GM18499 (cell line): ENCODE measurements around the gene ANKRD35.
"Not testable (repeated sequence)": the region's sequence is repeated elsewhere in the genome, so short reads cannot be mapped to it uniquely, and the experiment has no call there.

Experiments used
- ATAC-seq: cut with Tn5 transposase; IDR thresholded peaks from one replicate; pipeline ENCODE4 v1.9.1; 2021; ENCODE audit warnings: moderate number of reproducible peaks; ENCODE audit not compliant: insufficient read depth, unreplicated experiment

Gene ANKRD35

GRCh38 chr1:145822779-145823331 is 62.8 kb downstream of the ANKRD35 start:
- ATAC-seq = not testable (repeated sequence)

- not testable (repeated sequence) for ATAC-seq
Measured at GRCh38 chr1:145818095-145818494, 67.6 kb downstream of the ANKRD35 start.
